ENCODE data around the gene TCF19. TPM values are rescaled to one million over a fixed set of nuclear protein-coding genes. Genes with fewer than 3 reads are reported as not detected.

The TCF19 gene
- total RNA-seq, 2 experiments from 2014 or later, result 86.3 to 86.7 TPM

DNA sequence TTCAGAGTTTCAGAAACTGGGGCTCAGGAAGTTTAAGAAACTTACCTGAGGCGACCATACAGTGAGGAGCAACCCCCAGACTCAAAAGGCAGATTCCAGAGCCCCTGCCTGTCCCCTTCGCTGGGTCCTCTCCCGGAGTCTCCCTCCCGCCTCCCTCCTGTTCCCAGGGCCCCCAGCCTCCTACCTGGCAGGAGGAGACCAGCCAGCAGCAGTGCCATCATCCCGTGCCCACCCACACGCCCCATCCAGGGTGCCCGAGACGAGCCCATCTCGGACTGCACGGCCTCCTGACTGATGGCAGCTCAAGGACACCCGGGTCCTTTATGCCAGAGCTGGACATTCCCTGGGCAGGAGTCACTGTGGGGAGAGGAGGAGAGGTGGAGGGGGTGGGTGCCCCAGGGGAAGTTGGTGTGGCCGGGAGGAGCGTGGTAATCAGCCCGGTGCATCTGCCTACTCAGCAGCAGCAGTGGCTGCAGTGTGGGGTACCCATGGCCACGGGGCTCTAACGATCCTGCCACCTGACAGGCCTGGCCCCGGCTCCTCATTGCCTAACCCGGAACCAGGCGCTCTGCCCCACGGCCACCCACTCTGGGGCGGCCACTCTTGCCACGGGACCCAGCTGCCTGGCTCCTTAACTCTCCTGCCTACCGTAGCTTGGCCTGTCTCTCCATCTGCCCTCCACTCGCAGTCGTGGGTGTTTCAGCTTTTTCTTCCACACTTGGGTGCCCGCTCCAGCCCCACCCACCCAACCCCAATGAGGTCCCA is 38.1 kb upstream of the TCF19 start, which contains the start of gene CDSN:
TSS of gene CDSN (minus strand) at position 296 of the 765 bp plus-strand sequence. CDS start at position 269, 27 bp downstream.
- Mint-ChIP-seq H3K27ac (no peak within 1 kb of the TSS), H3K9me3 (no peaks in the 10 kb centered on the region), H3K36me3 (ENCODE audit: low read depth) (no peaks in the 10 kb centered on the region), H3K27me3 (peaks cover 6% of the 10 kb centered on the region), H3K4me3 (no peak within 1 kb of the TSS), H3K4me1 (no peaks in the 10 kb centered on the region)
- ChIA-PET CTCF (interaction anchor here (1.8 kb wide), 1 partner anchor 17 kb away, joined by 4 read pairs; no protein-coding TSS in a partner anchor), POLR2A (no interaction called here)
- DNase-seq, result no peak

DNA sequence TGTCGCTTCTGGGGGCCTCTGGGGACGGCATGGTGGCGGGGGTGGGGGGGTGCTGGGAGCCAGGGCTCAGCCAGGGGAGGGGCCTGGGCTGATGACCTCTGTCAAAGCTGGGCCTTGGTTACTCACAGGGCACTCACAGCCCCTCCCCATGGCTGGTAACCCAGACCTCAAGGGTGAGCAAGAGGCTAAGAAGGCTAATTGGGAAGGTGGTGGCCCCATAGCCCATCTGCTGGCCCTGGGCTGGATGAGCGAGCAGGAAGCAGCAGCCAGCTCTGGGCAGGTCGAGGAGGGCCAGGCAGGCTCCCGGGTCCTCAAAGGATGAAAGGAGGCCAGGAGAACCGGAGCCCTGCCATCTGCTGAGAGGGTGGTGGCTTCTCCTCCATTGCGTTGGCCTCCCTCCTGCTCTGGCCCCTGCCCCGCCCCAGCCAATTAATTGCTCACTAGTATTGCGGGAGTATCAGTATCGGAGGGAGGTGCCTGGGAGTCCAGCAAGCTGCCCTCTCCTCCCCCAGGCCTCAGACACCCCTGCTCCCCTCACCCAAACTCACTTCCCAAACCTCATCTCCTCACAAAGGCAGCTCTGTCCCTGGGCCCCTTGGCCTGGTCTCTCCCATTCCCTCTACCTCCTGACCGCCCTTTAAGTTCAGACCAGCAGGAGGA is 37.1 kb upstream of the TCF19 start:
- CTCF ChIA-PET, result interaction anchor here (0.9 to 1.8 kb wide), 2 partner anchors 17 to 75 kb away, joined by 3 to 4 read pairs; no protein-coding TSS in a partner anchor

DNA sequence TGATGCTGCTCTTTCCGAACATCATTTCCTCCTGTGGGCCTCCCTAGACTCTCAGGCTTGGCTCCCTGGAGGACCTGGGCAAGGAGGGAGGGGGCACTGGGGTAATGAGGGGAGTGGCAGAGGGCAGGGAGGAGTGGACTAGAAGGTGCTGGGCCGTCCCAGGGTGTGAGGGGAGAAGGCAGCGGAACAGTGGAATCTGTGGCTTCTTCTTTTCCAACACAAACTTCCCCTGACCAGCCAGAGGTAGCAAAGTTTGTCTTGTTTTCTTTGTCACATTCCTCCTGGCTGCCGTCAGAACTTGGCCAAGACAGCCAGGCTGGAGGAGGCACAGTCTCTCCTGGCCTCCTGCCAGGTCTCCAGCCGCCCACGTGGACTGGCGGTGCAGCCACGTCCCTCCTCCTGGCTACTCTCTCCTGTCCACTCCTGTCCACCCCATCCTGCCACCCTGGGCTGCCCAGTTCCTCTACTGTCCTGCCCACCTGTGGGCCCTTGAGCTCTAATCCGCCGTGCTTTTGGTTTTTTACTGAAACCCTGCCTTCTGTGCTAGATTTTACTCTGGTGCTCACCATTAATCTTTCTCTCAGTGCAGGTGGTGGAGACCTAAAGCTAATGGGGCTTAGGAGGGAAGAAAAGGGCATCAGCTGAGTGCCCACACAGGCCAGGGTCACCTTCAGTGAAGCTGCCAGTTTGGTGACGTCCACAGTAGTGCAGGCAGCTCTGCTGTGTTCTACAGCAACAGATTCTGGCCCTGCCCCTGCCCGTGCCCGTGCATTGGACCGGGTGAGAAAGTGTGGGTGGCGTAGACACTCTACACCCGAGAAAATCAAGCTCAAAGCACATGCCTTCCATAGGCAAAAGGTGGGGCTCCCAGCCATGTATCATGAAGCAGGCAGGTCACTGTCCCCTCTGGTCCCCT is 35.3 kb upstream of the TCF19 start:
- Mint-ChIP-seq H3K27me3 (peaks cover 2% of the 10 kb centered on the region), H3K36me3 (ENCODE audit: low read depth) (no peaks in the 10 kb centered on the region), H3K9me3 (no peaks in the 10 kb centered on the region), H3K4me1 (no peaks in the 10 kb centered on the region), H3K4me3 (no peak overlapping the region), H3K27ac (no peak overlapping the region)
- DNase-seq, result no peak
- POLR2A ChIA-PET, result no interaction called here
- CTCF ChIA-PET, result interaction anchor here (1.1 to 1.3 kb wide), 2 partner anchors 15 to 42 kb away, joined by 3 read pairs; partner anchors contain the start of gene PSORS1C2

More for the DNA sequence above, 37.1 kb upstream of the TCF19 start:
- Mint-ChIP-seq H3K9me3 (no peaks in the 10 kb centered on the region), H3K4me1 (no peaks in the 10 kb centered on the region), H3K4me3 (no peak overlapping the region), H3K27ac (no peak overlapping the region), H3K36me3 (ENCODE audit: low read depth) (no peaks in the 10 kb centered on the region), H3K27me3 (peaks cover 2% of the 10 kb centered on the region)
- DNase-seq, result no peak
- POLR2A ChIA-PET, result no interaction called here

DNA sequence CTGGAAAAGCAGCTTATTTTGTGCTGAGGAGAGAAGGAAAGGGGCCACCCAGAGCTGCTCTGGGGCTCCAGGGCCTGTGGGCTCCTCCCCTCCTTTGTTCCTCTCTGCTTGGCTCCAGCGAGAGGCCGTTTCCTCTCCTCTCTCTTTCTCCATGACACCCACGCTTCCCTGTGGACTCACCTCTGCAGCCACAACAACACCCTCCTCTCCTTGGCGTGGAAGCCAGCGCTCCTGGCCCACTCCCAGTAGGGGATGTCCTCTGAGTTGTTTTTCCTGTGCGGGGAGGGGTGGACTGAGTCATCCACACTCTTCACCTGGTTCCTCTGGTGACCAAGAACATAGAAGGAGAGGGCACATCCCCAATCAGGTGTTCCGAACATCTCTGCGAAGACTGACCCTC is 33.2 kb upstream of the TCF19 start:
- H3K27me3 Mint-ChIP-seq, result peaks cover 13% of the 10 kb centered on the region
- CTCF ChIA-PET, result interaction anchor here (0.8 kb wide), 1 partner anchor 12 kb away, joined by 3 read pairs; no protein-coding TSS in a partner anchor

DNA sequence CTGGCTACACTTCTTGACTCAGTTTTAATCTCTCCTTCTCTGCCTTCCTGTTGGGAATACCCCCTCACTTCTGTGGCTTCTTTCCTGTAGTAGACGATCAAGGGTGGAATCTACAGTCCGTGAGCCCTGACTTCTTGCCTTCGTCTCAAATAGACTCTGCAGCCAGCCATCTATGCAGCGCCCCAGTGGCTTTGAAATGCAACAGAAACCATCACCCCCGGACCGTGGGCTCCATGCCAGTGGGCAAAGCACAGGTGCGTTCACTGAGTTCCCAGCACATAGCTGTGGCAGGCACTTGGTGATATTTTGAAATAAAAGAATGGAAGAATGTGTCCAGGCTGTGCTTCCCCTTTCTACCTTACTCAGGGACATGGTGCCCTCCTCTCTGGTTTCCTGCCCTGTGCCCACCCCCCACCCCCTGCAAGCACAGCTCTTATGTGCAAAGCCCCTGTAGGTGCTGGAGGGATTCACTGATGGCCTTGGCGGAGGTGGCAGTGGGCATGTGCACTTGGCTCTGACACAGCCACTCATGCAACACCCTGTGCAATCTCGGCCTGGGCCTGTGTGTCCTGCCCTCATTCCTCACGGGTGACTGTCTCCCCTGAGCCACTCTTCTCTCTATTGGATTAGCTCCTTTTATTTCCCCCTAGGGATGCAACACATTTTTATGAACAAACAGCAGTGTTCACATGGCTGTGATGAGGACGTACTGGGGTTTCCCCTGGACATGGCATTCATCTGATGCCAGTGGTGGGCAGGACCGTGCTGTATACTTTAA is 32.6 kb upstream of the TCF19 start:
- CTCF ChIA-PET, result interaction anchor here (0.8 to 1.7 kb wide), 2 partner anchors 9 to 12 kb away, joined by 3 to 5 read pairs; no protein-coding TSS in a partner anchor

More for the DNA sequence above, 33.2 kb upstream of the TCF19 start:
- no peak for DNase-seq
- no peak overlapping the region for H3K27ac Mint-ChIP-seq
- no peaks in the 10 kb centered on the region for H3K4me1 Mint-ChIP-seq
- no peaks in the 10 kb centered on the region for H3K9me3 Mint-ChIP-seq
- POLR2A ChIA-PET, result no interaction called here
- no peaks in the 10 kb centered on the region for H3K36me3 Mint-ChIP-seq (ENCODE audit: low read depth)
- no peak overlapping the region for H3K4me3 Mint-ChIP-seq

DNA sequence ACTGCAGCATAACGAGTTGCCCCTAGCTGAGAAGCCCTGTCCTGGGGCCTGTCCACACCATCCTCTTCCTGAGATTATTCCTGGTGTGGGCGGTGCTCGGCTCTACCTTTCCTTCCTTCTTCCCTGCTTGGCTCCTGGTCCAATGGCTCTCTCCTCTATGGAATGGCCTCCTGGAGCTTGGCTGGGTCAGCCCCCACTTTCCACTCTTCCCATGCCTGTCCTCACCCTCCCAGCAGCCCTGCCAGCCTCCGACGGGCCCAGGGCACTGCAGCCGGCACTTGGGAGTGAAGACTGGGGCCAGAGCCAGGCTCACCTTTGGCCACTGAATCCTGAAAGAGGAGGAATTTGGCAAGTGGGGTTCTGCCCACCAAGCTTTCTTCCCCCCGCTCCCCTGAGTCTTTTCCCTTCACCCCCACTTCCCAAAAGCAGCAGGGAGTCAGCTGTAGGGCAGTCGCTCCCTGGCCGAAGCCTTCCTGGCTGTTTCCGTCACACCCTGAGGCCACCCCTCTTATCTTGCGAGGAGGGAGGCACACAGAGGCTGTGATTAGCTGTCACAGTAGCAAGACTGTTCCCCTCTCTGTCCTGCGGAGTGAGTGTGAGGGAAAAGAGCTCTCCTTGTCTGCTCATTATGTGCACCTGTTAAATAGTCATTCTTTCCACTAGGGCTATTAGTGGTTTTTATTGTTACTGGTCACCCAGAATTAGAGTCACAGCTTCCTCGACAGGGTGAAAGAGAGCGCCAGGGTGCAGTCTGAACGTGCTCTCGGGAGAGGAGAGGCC is 31.8 kb upstream of the TCF19 start:
- Mint-ChIP-seq H3K36me3 (ENCODE audit: low read depth) (no peaks in the 10 kb centered on the region), H3K4me1 (no peaks in the 10 kb centered on the region), H3K27ac (no peak overlapping the region), H3K9me3 (no peaks in the 10 kb centered on the region), H3K4me3 (no peak overlapping the region), H3K27me3 (peaks cover 13% of the 10 kb centered on the region)
- no peak for DNase-seq
- ChIA-PET POLR2A (interaction anchor here (0.6 kb wide), 1 partner anchor 449 kb away, joined by 6 read pairs; no protein-coding TSS in a partner anchor), CTCF (interaction anchor here (0.6 to 1.7 kb wide), 2 partner anchors 10 to 218 kb away, joined by 3 to 5 read pairs; no protein-coding TSS in a partner anchor)

More for the DNA sequence above, 32.6 kb upstream of the TCF19 start:
- H3K4me3 Mint-ChIP-seq, result no peak overlapping the region
- POLR2A ChIA-PET, result no interaction called here
- H3K27me3 Mint-ChIP-seq, result peaks cover 13% of the 10 kb centered on the region
- H3K4me1 Mint-ChIP-seq, result no peaks in the 10 kb centered on the region
- no peak overlapping the region for H3K27ac Mint-ChIP-seq
- DNase-seq, result no peak
- no peaks in the 10 kb centered on the region for H3K9me3 Mint-ChIP-seq
- no peaks in the 10 kb centered on the region for H3K36me3 Mint-ChIP-seq (ENCODE audit: low read depth)

DNA sequence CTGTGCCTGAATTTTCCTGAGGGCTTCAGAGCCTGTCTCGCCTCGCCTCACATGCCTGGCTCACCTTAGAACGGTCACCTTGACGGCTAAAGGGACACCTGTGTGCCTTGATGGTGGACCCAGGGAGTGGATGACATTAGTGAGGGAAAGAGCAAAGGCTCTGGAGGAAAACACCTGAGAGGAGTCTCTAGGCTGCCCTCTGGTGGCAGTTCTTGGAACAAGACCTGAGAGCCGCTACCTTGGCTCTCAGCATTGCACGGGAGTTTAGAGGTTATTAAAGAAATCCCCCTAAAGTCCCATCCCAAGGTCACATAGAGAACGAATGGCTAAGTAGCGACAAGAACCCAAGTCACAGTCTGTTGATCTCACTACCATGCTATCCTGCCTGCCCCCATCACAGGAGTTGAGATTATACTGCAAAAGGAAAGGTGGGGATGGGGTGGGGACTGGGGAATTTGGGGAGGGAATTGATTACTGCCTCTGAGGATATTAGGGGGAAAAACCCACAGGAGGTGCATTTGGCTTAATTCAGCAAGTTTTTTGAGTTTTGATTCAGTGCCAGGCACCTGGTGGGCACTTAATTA is 30.2 kb upstream of the TCF19 start:
- Mint-ChIP-seq H3K27ac (no peak overlapping the region), H3K4me3 (no peak overlapping the region), H3K36me3 (ENCODE audit: low read depth) (no peaks in the 10 kb centered on the region), H3K9me3 (no peaks in the 10 kb centered on the region), H3K27me3 (peaks cover 13% of the 10 kb centered on the region), H3K4me1 (no peaks in the 10 kb centered on the region)
- ChIA-PET CTCF (interaction anchor here (0.7 to 1.6 kb wide), 4 partner anchors 13 to 392 kb away, joined by 3 to 4 read pairs (median 3); no protein-coding TSS in a partner anchor), POLR2A (no interaction called here)
- DNase-seq, result peak; percentile 79

DNA sequence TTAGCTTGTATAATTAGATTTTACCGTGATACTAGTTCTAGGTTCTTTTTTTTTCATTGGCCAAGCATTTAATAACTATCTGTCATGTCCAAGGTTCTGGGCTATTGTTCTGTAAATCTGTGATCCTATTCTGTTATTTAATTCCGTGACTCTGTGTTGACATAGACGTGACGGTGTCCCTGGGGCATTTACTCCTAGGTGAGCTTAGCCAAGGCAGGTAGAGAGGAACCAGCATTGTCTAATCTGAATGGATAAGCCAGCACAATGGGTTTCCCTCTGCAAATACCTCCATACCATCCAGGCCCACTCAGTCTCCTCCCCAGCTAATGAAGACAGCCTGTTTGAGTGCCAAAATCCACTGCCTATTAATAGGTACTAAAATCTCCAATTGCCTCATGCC is 29.3 kb upstream of the TCF19 start:
- POLR2A ChIA-PET, result no interaction called here
- Mint-ChIP-seq H3K27me3 (peaks cover 13% of the 10 kb centered on the region), H3K36me3 (ENCODE audit: low read depth) (no peaks in the 10 kb centered on the region), H3K4me3 (no peak overlapping the region), H3K4me1 (no peaks in the 10 kb centered on the region), H3K27ac (no peak overlapping the region), H3K9me3 (no peaks in the 10 kb centered on the region)
- DNase-seq, result no peak
- CTCF ChIA-PET, result interaction anchor here (0.7 to 1.9 kb wide), 7 partner anchors 8 to 392 kb away, joined by 3 to 11 read pairs (median 3); no protein-coding TSS in a partner anchor

DNA sequence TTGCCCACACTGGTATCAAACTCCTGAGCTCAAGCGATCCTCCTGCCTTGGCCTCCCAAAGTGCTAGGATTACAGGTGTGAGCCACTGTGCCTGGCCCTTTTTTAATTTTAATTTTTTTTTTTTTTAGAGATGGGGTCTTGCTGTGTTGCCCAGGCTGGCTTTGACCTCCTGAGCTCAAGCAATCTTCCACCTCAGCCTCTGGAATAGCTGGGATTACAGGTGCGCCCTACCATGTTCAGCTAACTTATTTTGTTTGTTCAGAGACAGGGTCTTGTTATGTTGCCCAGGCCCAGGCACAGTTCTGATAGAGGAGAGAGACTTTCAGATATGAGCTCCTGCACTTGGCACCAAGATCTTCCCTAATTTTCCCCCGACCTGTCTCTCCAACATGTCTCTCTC is 27.6 kb upstream of the TCF19 start:
- DNase-seq, result no peak
- no peak overlapping the region for H3K27ac Mint-ChIP-seq
- H3K27me3 Mint-ChIP-seq, result peaks cover 13% of the 10 kb centered on the region
- no peaks in the 10 kb centered on the region for H3K9me3 Mint-ChIP-seq
- ChIA-PET POLR2A (interaction anchor here (0.5 kb wide), 1 partner anchor 178 kb away, joined by 3 read pairs; no protein-coding TSS in a partner anchor), CTCF (interaction anchor here (0.7 to 1.9 kb wide), 5 partner anchors 14 to 236 kb away, joined by 3 to 11 read pairs (median 4); no protein-coding TSS in a partner anchor)
- H3K4me3 Mint-ChIP-seq, result no peak overlapping the region
- H3K36me3 Mint-ChIP-seq (ENCODE audit: low read depth), result no peaks in the 10 kb centered on the region
- H3K4me1 Mint-ChIP-seq, result no peaks in the 10 kb centered on the region

DNA sequence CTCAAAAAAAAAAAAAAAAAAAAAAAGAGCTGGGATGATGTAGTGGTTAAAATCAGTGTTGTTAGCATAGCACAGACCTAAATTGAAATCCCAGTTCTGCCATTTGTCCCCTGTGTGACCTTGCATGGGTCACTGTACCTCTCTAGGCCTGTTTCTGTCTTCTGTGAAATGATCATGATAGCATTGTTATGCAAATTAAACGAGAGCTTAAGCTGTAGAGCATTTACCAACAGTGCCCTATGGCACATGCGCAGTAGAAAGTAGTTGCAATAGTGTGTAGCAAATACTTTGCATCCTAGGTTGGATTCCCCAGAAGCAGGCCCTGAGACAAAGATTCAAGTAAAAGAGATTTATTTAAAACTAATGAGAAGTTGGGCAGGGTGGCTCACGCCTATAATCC is 26.8 kb upstream of the TCF19 start:
- ChIA-PET POLR2A (no interaction called here), CTCF (interaction anchor here (1.5 kb wide), 1 partner anchor 19 kb away, joined by 4 read pairs; the partner anchor contains the start of gene C6orf15)
- Mint-ChIP-seq H3K36me3 (ENCODE audit: low read depth) (no peaks in the 10 kb centered on the region), H3K4me3 (no peak overlapping the region), H3K27ac (no peak overlapping the region), H3K4me1 (no peaks in the 10 kb centered on the region), H3K27me3 (peaks cover 13% of the 10 kb centered on the region), H3K9me3 (no peaks in the 10 kb centered on the region)
- no peak for DNase-seq

DNA sequence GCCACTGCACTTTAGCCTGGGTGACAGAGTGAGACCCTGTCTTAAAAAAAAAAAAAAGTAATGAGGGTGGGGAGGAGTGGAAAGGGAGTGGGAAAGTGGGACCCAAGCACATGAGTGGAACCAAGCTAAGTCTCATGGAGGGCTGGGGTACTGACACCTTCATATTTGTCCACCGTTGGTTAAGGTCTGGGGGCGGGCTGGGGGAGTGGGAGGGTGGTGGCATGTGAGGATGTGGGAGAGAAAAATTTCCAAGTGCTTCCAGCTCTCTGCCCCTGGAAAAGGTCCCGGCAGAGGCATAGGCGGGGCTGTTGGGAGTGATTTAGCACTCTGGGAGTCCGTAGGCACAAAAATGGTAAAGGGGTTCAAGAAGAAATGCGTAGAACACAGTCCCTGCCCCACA is 25.6 kb upstream of the TCF19 start:
- POLR2A ChIA-PET, result no interaction called here
- Mint-ChIP-seq H3K4me1 (peaks cover 5% of the 10 kb centered on the region), H3K27me3 (peaks cover 13% of the 10 kb centered on the region), H3K36me3 (ENCODE audit: low read depth) (no peaks in the 10 kb centered on the region), H3K27ac (no peak overlapping the region), H3K4me3 (no peak overlapping the region), H3K9me3 (no peaks in the 10 kb centered on the region)
- no peak for DNase-seq
- CTCF ChIA-PET, result interaction anchor here (0.9 to 3.4 kb wide), 5 partner anchors 13 to 242 kb away, joined by 3 to 14 read pairs (median 3); partner anchors contain the start of gene C6orf15
